ENCODE results near the gene PRKAR1B.

DNA sequence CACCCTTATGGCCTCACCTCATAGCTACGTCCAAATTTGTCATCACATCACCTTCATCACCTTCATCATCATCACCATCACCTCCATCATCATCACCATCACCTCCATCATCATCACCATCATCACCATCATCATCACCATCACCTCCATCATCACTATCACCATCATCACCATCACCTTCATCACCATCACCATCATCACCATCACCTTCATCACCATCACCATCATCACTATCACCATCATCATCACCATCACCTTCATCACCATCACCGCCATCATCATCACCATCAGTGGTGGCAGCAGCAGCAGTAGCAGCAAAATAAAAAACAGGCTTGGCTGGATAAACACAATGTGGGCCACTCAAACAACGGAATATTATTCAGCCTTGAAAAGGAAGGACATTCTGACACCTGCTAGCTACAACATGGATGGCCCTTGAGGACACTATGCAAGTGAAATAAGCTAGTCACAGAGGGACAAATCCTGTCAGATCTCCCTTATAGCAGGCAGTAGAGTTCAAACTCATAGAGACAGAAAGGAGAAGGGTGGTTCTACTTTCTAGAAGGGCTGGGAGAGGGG lies 159.7 kb downstream of the PRKAR1B start:
- no peak for TF ChIP-seq CTCF (IDR thresholded peaks at IDR 0.05)
- no peak for TF ChIP-seq POLR2A (IDR thresholded peaks at IDR 0.05)
